Measurements from ENCODE around the gene MLLT3.

- TF ChIP-seq CTCF (IDR thresholded peaks at IDR 0.05), result no peak
- TF ChIP-seq POLR2A (IDR thresholded peaks at IDR 0.05), result no peak
These were observed 62.9 kb downstream of the MLLT3 start for GRCh38 chr9:20559231-20559890.

All from Peyer's patch (tissue), 4 donors.